Loucy (cell line): Measurements from ENCODE around the gene MPHOSPH8.

Source experiments
- EZH2phosphoT487 ChIP-seq: fragments of 200-600 bp; IDR thresholded peaks from 2 replicates; pipeline ENCODE4 v1.6.1; 2018; ENCODE audit warnings: antibody characterized with exemption, mild to moderate bottlenecking, moderate library complexity, borderline replicate concordance
- TF ChIP-seq, protein P1 (sequence below): fragments of 200-600 bp; sonication (generic); conservative IDR thresholded peaks from 2 replicates; pipeline ENCODE4 v1.5.1; 2014; ENCODE audit warnings: mild to moderate bottlenecking, antibody characterized with exemption, low read length

GRCh38 chr13:19650742-19651141 is 17.3 kb downstream of the MPHOSPH8 start:
- TF ChIP-seq, protein P1, sequence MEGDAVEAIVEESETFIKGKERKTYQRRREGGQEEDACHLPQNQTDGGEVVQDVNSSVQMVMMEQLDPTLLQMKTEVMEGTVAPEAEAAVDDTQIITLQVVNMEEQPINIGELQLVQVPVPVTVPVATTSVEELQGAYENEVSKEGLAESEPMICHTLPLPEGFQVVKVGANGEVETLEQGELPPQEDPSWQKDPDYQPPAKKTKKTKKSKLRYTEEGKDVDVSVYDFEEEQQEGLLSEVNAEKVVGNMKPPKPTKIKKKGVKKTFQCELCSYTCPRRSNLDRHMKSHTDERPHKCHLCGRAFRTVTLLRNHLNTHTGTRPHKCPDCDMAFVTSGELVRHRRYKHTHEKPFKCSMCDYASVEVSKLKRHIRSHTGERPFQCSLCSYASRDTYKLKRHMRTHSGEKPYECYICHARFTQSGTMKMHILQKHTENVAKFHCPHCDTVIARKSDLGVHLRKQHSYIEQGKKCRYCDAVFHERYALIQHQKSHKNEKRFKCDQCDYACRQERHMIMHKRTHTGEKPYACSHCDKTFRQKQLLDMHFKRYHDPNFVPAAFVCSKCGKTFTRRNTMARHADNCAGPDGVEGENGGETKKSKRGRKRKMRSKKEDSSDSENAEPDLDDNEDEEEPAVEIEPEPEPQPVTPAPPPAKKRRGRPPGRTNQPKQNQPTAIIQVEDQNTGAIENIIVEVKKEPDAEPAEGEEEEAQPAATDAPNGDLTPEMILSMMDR = no peak
- no peak for TF ChIP-seq EZH2phosphoT487
